Activated naive CD4-positive, alpha-beta T cell treated with Interleukin-2 at 50 U/mL for 16 hours (primary cell): ENCODE data around the gene QKI.

Experiments
- DNase-seq: peaks from one replicate; pipeline ENCODE4 v3.0.0-alpha.2; 2020

The QKI gene

DNA sequence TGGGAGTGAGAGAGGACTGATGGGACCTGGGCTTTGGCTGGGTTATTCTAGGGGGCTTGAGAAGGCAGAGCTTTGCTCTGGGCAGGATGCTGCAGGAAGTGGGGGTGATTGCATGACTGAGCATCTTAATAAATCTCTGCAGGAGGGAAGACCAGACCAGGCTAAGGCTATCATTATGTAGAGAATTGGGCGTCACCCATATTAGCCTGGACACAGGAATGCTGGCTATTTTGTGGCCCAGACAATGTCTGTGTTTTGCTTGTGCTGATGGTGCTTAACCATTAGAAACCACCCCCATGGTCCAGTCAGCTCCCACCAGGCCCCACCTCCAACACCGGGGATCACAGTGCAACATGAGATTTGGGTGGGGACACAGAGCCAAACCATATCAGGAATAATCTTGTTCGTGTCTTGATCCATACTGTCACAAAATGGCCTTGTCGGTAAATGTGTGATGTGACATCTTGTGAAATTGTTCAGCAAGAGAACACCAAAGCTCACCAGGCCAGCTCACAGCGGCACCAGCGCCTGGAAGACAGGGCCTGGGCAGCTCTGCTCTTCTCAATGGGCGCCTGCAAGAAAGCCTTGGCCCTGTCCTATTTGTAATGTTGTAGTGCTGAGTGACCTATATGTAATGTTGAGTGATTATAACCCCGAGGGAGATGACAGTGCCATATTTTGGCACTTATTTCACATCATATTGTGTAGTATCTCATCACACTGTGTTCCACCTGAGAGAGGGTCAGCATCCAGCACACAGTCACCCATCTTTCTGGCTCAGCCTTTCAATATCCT, 211.8 kb downstream of the QKI start:
- no peak for DNase-seq

DNA sequence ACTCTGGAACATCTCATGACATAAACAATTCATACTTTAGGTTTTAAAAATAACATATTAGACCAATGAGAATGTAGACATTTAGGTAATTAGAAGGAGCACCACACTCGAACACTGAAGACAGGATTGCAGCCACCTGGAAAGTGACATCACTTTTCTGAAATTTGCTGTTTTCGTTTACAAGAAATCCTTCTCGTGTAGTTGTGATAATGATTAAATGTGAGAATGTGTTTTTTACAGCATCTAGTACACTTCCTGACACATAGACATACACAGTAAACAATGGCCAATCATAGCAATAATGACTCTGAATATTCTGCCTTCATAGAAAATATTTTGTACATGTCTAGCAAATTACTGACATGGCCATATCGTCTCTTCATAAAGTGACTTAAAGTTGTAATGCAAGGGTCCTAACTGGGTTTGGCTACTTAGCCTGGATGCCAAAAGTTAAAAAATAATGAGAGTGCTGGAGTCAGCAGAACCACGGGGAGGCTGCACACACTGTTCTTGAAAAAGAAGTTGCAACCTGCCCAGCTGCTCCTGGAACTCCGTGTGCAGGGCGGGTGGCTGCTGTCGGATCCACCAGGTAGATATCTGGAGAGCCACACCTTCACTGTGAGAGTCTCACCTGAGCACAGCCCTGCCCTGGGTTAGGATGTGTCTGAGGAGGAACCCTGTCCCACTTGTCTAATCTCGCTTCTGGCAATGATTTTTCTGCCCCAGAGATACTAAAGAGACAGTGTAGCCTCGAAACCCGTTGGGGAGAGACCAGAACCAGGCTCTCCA, 212.9 kb downstream of the QKI start:
- DNase-seq: no peak
